OCI-LY1 (cell line): ENCODE data around the gene UBXN1.

Experiments used
- CTCF ChIP-seq: fragments of 200-600 bp; sonication (generic), shearing (Covaris generic); IDR thresholded peaks from 2 replicates; pipeline ENCODE4 v1.5.1; 2017; ENCODE audit warnings: mild to moderate bottlenecking, antibody characterized with exemption, low read length, moderate library complexity, mixed read lengths
- EZH2 ChIP-seq: fragments of 200-600 bp; sonication (generic), shearing (Covaris generic); IDR thresholded peaks from 2 replicates; pipeline ENCODE4 v1.8.0; 2017; ENCODE audit warnings: borderline replicate concordance, mixed run types, mild to moderate bottlenecking, antibody characterized with exemption, low read length, moderate library complexity, mixed read lengths

- TF ChIP-seq CTCF (no peak), EZH2 (no peak)
These were observed 36.6 kb upstream of the UBXN1 start for GRCh38 chr11:62715150-62716130.
